ENCODE data around the gene MICAL3.

MICAL3 gene

DNA sequence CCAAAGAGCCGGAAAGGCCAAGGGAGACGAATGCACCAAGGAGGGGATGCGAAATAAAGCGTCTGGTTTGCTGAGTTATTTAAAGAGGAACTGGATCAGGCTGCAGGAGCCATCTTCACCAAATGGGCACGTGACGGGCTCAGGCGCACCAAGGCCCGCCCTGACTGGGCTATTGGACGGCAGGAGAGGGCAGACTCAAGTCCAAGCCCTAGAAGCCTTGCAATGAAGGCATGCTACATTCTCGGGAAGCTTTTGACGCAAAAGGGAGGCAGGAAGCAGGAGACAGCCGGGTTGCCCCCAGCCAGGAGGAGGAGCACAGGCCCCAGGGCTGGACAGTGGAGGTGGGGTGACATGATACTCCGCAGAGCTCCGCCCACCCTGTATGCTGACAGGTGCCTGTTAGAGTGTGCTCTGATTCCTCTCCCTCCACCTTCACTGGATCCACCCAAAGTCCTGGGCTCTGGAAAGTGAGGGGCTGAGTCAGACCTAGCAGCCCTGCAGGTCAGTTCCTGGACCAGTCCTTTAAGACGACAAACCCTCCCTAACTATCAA, 208.6 kb downstream of the MICAL3 start:
- no peak for DNase-seq (ENCODE audit: low spot score)

DNA sequence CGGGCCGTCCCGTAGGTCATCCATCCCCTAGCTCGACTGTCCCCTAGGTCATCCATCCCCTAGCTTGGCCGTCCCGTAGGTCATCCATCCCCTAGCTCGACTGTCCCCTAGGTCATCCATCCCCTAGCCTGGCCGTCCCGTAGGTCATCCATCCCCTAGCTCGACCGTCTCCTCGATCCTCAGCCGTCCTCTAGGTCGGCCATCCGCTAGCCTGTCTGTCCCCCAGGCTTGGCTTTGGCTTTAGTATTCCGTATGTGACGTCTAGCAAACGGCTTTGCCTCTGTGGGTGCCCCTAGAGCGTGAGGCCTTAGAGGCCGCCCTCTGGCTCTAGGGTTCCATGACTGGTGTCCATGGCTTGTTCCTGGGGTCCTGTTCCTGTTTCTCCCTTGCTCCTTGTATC, 209.5 kb downstream of the MICAL3 start:
- DNase-seq (ENCODE audit: low spot score): no peak

DNA sequence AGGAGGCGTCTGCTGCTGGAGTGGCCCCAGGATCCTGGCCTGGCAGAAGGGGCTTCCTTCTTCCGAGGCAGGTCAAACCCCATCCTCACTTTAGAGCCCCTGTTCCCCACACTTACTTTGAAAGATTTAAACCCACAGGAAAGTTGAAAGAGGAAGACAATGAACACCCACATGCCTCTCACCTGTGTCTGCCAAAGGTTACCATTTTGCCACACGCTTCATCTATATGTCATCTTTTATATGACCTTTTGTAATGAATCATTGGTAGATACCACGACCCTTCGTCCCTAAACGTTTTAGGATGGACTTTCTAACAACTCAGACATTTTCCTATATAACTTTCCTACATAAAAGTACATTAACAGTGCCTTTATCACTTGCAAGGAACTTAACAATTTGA, 210.3 kb downstream of the MICAL3 start:
- DNase-seq (ENCODE audit: low spot score): no peak

DNA sequence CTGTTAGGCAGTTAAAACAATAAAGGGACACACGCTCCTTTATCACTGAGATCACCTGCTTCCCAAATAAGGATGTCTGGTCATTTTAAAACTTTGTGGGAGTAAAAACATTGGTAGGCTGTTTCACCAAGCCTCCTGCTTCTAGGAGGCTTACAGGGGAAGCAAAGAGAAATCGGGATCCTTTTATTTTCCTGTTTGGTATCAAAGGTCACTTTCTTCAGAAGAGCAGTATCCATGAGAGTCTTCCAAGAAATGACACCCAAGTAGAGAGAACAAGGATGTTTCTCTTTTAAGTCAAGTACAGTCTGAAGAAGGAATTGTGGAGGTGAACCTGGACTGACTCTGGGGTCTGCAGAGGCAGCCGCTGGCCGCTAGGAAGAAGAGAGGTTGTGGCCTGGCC, 213.2 kb downstream of the MICAL3 start:
- DNase-seq (ENCODE audit: low spot score): no peak

DNA sequence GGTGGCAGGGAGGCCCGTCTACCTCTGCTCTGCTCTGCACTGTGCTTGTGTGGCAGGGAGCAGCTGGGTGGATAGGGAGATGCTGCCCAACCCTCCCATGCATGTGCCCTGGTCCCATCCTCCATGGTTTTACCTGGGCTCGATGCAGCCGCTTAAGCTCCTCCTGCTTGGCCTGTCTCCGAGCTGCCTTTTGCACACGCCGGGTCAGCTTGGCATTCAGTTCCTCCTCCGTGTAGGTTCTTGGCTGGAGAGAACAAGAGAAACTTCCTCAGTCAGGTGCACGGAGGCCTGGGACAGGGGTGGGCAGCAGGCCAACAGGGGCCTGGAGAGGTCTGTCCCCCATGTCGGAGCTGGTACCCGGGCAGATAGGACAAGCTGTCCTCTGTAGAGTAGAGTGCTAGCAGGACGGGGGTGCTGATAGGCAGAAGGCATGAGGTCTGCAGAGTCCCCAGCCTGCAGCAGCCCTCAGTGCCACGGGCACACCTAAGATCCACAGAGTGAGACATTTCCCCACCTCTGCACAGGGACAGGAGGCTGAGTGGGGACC, 213.7 kb downstream of the MICAL3 start:
- no peak for DNase-seq (ENCODE audit: low spot score)

DNA sequence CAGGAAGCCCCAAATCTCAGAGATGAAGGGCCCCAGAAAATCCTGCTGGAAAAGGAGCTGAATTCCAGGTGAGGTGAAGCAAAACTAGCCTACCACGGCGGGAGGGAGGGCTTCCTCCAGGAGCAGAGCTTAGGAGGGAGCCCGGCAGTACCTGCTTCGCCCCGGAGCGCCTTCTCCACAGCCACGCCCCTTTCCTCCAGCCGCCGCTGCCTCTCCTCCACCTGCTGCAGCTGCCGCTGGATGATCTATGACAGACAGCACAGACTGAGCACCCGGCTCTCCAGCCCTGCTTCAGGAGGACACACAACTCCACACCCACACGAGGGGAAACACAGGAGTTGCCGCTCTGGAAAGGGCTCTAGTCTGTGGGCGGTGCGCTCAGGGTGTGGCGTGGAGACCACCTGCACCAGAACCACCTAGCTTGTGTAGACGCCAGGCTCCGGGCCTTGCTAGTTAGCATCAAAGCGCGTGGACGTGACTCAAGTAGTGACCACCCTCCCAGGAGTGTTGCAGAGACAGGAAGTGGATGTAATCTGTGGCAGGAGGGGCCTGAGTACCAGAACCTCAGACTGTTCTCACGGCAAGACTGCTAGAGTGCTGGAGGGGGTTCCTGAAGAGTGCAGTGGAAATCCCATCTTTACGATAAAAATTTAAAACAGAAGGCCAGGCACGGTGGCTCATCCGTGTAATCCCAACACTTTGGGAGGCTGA, 215.5 kb downstream of the MICAL3 start:
- no peak for DNase-seq (ENCODE audit: low spot score)

DNA sequence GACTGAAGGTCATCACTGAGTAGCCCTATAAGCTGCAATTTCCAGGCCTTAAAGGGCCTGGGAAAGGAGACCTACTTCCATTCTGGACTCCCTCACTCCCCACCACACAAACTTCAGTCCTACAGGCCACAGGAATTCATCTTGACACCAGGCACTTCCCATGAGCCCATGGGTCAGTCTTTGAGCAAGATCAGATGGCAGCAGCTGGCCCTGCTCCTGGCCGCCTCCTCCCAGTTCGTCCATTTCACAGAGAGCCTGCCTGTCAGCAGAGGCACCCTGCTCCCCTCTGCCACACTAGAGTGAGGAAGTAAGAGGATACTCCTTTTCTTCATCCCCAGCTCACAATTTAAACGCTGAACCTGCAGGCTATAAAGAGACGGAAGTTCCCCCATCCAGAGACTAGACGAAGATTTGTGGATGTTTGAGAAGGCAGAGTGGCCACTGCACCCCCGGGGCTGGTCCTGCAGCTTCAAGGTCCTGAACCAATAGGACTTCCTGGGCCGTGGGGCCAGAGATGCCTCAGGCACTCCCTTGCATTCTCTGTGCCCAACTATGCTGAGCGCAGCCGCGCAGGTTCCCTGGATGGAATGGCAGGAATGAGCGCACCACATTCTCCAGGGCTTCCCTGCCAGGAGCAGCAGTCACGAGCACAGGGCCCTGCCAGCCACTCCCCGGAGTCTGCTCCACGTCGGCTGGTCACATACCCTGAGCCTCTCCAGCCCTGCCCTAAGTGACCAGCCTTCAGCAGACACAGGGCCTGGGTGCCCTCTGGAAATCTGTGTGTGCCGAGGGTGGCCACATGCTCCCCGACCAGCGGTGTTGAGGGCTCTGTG, 216.6 kb downstream of the MICAL3 start:
- peak; percentile 80 for DNase-seq (ENCODE audit: low spot score)

DNA sequence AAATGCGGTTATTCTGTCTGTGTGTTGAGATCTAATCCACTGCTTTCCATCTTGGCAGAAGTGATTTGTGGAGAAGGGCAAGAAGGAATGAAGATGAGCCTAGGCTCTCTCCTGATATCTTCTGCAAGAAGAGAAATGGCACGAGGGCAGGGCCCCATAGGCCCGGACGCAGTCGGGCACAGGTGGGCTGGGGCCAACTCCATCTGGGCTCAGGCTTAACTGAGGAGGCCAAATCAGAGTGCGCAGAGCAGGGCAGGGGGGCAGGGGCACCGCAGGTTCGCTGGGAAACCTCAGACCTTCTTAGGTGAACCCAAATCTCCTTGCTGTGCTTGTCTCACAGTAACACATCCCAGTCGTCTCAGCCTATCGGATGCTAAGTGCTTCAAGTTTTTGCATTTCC, 217.3 kb downstream of the MICAL3 start:
- no peak for DNase-seq (ENCODE audit: low spot score)

DNA sequence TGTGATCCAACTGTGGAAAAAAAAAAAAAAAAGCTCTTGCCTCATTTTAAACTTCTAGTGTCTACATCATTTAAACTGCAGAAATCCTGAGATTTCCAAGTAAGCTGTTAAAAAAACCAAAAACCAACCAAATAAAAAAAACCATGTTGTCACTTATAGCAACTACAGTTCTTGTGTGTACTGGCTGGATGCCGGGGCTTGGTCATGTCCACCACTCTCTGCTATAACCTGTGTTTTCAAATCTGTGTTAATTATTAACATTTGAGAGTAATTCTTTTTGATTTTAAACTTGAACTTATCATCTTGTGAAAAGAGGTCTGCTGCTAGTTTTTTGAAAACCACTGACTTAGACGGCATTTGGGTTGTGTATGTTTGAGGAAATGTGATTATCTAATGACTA, 217.9 kb downstream of the MICAL3 start:
- DNase-seq (ENCODE audit: low spot score): no peak

DNA sequence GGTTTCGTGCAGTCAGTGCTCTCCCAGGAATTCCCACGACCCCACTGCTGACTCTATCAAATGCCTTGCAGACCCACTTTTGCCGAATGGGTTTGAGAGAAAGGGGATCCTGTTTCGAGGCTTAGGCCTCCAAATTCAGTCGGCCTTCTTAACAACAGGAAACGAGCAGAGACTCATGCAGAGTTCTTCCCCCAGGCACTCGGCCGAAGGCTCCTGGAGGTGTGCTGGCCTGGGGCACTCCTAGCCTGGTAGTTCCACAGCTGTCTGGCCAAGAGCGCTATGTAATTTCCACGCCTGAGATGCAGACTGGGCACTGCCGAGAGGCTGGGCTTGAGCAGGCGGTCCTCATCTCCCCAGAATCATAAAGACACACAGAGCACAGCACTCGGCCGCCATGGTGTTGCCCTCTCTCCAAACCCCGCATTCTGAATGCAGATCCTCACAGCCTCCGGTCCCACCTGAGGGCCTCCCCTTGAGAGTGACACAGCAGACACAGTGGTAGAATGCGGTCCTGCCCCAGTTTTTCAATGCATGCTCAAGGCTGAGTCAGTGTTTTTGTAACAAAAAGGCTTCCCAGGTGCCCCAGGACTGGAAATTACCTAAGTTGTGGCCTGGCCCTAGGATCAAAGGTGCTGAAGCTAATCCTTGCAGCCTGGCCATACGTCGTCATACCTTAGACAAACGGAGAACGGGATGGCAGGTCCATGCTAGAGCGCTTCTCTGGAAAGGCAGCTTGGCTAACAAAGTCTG, 219.9 kb downstream of the MICAL3 start:
- DNase-seq (ENCODE audit: low spot score): no peak

DNA sequence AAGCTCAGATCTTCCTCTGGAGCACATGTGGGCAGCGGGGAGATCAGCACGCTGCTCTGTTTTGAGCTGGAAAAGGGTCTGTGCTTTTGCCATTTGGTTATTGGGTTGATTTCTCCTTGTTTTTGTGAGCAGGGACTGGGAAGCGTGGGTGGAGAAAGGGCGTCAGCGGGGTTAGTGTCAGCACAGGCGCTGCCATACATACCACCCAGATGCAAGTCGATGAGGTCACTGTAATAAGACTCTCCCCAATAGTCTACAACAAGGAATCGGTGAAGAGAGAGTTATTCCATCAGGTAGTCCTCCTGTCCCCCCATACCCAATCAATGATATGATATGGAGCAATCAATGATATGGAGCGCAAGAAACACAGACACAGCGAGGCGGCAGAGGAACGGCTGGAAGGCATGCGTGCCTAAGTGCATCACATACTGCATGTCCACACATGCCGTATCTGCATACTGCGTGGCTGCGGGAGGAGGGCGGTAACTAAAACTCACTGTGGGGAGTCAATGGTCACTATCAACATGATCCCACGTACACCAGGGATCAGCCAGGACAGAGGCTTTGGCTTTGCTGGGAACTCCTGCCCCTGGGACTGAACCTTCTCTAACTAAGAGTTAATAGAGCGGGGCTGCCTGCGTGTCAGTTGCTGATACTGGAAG, 220.6 kb downstream of the MICAL3 start:
- DNase-seq (ENCODE audit: low spot score): no peak

DNA sequence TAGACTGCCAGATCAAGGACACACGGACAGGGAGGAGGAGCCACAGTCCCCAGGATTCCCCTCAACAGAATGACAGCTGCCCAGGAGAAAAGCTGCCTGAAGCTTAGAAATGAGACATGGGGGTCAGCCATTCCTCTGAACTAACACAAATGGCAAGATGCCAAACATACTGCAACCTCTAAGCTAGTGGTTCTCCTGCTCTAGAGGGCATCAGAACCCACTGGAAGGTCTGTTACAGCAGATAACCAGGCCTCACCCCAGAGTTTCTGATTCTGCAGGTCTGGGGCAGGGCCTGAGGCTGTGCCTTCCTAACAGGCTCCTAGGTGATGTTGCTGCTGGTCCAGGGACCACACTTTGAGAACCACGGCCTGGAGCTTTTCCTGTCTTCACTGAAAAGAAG, 221.5 kb downstream of the MICAL3 start:
- DNase-seq (ENCODE audit: low spot score): no peak

DNA sequence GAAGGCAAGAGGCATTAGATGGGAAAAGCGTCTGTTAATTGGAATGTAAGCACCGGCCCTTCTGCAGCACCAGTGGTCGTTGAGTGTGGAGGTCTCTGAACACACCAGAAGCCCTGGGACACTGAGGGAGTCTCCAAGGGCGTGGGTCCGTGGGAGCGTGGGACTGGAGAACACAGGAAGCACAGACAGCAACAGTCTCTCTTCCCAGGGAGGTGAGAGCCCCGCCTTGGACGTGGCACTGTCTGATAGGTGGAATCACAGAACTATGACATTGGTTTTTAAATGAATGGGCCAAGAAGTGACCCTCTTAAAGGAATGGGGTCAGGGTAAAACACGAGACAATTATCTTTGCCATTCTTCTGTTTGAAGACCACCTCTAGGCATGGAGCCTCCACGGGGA, 221.9 kb downstream of the MICAL3 start:
- DNase-seq (ENCODE audit: low spot score): no peak

DNA sequence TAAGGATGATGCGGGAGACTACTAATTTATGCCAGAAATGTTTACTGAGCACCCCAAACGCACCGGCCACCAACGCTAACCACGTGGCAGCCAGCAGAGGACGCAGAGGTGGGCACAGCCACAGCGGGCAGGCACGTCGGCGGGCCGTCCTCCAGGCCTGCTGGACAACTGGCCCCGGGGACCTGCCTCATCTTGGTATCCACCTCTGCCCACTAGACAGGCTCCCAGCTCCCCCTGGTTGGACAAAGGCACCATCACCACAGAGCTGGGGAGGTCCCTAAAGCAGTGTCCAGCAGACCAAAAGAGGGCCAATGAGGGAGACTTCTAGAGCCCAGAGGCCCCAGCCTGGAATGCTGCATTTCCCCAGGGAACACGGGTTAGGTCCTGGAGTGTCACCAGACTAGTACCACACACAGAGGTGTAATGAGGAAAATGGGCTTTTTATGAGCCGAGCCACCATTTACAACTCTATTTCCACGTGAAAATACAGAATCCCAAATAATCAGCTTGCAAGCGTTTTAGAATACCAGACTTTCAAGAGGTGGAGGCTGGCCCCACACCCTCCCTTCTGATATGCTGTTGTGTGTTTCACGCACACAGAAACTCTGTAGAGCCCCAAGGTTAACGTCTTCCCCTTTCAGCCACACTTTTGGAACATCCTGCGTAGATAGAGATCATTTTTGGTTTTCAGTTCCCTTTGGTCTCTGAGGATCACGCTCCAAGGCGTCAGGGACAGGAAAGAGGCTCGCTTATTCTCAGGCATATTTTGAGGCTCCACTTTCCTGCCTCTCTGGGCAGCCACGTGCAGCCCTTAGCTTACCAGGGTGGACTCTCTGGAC, 226.4 kb downstream of the MICAL3 start:
- DNase-seq (ENCODE audit: low spot score): no peak

DNA sequence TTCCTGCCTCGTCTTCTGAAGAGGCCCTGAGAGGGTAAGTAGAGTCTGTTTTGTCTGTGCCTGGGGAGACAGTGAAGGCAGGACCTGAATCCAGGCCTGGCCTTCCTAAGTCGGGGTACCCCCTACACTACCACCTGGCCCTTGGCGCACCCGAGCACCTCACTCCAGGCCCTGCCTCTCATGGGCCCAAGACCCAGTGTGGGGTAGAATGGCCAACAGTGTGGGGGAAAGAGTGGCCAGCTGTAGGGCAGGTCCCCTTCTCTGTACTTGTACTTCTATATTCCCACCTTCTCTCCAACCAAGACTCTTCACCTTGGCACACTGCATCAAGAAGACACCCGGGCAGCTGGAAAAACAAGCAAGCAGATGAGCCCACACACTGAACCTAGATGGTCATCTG, 227.7 kb downstream of the MICAL3 start:
- no peak for DNase-seq (ENCODE audit: low spot score)

DNA sequence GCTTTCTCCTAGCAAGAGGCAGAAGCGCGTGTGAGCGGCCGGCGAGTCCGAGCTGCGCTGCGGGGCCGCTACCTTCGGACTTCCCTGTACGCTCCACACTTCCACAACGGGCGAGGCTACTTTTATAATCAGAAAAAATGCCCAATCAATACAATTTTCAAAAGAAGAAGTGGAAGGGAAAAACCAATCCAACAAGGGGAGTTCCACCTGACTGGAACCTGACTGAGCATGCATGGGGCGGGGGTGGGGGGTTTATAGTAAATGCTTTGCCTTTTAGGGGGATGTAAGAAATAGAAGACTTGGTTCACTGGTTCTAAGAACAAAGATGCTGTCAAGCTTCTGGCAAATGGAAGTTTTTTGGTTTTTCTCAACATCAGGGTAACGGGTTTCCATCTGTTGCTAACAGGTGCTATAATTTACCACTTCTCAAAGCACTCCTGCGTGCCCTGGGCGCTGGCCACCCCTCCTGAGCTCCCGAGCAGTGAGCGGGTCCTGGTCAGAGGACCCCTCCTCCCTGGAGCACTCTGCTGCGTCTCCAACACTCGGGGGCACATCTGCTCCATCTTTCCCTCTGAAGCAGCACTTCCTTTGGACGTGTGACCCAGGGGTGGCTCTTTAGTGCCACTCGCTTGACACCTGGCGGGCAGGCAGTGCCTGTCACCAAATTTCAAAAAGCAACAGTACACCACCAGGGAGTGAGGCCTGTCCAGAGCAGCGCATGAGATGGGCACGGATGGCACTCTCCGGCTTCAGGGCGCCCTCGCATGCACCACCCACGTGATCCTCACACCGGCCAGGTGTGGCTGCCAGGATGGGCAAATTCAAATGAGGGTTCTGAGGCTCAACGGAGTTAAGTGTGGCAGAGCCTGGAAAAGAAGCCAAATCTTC, 228.5 kb downstream of the MICAL3 start:
- no peak for DNase-seq (ENCODE audit: low spot score)

DNA sequence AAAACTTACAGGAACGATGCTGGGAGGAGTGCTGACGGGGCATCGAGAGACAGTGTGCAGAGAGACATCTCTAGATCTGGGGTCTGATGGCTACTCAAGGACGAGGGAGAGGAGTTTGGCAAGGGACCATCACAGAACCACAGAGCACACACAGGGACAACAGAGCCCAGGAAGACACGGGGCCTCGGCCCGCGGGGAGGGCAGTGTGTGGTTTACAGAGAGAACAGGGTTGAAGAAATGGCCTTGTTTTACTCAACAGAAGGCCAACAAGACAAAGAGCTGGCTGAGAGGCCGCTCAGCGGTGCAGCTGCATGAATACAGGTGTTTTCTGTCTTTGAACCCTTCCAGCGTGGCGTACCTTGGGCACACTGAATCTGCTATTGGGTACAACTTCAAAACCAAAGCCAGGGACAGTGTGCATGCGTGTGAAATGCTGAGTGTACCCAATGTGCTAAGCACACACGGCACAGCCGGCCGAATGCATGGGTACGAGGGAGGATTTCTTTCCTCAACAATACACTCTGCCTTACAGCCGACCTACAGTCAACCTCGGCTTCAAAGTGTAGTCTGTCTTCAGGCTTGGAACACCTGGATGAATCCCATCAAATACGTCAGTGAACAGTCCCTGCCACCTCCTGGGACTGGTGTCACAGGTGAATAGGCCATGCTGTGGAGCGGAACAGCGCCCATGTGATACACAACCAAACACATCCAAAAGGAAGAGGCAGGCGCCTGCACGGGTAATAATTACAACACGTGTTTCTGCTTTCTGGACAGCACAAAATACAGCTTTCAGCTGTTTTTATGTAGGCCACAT, 229.4 kb downstream of the MICAL3 start:
- no peak for DNase-seq (ENCODE audit: low spot score)

DNA sequence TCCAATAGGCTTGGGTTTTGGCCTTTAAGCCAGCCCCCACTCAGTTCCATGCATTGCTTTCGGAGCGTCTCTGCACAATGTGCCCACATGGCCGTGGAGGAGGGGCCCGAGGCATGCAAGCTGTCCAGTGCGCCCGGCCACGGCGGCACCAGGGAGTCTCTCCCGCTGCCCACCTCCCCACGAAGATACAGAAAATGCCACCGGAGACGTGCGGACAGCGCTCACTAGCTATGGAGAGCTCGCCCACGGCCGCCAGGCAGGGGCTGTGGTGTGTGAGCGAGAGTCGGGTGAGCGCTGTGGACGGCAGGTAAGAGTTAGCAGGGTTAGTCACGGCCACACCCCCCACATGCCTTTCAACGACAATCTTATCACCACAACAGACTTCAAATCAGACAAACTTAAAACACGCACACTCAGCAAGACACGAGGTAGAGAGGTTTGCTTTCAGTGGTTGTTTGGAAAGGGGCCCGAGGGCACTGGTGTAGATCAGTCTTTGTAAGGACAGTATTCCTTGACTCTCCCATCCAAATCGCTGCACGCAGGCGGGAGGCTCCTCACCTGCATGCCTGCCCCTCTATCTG, 231.4 kb downstream of the MICAL3 start:
- DNase-seq (ENCODE audit: low spot score): no peak

DNA sequence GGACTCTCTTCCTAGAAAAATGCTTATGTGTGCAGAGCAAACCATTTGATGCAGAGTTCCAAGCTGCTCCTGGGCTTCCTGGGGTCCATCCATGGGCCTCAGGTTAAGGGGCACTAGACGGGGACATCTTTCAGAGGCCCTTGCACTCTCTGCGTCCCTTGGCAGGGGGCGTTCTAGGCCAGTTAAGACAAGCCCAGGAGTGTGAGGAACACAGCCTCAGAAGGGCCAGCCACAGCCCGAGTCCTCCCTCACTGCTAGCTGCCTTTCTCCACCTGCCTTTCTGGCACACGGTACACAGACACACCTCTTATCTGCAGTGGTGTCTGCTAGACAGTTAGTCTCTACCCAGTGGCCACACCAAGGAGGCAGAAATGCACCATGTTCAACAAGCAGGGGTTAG, 232.1 kb downstream of the MICAL3 start:
- no peak for DNase-seq (ENCODE audit: low spot score)
